ENCODE data around the gene GPR153. TPM values are rescaled to one million over a fixed set of nuclear protein-coding genes. Genes with fewer than 3 reads are reported as not detected.

Gene GPR153
- total RNA-seq, 2 donors from 2014 or later = 2.3 to 4.9 TPM

DNA sequence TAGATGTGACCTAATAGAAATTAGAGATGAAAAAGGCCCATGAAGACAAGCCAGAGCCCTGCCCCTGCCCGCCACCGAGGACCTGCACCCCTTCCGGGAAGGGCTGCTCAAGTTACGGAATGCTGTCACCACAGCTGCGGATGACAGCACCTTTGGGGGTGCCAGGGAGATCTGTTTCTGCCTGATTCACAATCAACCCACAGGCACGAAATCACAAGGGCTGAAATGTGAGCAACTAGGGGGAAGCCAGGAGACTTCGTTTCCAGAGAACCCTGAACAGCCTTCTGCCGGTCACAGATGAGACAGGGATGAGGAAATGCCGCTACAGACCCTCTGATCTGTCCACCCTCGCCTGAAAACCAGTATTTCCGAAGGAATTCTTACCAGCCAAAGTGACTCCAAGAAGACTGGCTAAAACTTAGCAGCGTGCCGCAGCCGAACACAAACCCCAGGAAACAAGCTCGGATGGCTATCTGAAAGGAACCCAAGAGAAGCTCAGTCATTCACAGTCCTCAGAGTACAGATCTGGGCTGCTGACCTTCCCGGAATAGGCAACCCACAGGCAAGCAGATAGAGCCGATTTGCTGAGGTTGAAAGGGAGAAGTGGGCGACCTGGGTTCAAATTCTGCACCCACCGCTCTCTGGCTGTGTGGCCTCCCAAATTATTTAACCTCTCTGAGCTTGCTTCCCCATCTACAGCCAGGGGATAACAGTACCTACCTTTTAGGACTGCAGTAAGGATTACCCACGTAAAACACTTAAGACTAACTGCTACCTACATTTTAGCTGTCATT is 26.2 kb downstream of the GPR153 start:
- DNase-seq = no peak
- WGBS, 2 donors = 32 to 42% methylated on average over 19 to 20 of the region's 20 CpGs
- intact Hi-C loops (cut with DNase I) = no loop called here

DNA sequence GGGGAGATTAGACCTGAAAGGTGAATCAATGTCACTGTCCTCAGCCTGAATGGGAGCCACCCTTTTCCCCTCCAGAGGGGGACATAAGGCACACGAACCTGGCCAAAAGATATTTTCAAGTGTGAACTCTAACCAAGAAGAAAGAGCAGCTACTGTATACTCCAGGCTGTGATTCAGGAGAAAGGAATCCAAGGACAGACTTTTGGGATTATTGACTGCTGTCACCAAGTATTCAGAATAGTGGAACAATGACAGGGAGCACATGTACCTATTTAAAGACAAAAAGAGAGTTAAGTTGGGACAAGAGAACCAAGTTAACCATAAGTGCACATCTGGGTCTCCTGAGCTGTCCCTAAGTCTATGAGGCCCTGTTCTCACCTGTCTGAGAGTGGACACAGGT is 27.5 kb downstream of the GPR153 start:
- ATAC-seq = no peak
- peaks cover 0 to 9% of the 10 kb centered on the region in 2 donors for H3K36me3 ChIP-seq (replicated peaks in 1 of 2; ENCODE audit: insufficient read depth in 1 of 2, low read depth in 2 of 2)
- intact Hi-C loops (cut with DNase I) = no loop called here

More for the DNA sequence above, 26.2 kb downstream of the GPR153 start:
- Histone ChIP-seq H3K27ac (peak overlapping the region in 1 of 4 donors; percentile 32), H3K4me3 (peak overlapping the region; percentile 2 to 67), H3K36me3 (replicated peaks in 1 of 2; ENCODE audit: insufficient read depth in 1 of 2, low read depth in 2 of 2) (peaks cover 0 to 7% of the 10 kb centered on the region in 2 donors), H3K27me3 (no peaks in the 10 kb centered on the region), H3K4me1 (peaks cover 17% of the 10 kb centered on the region), H3K9me3 (no peaks in the 10 kb centered on the region)
- TF ChIP-seq, protein P1, sequence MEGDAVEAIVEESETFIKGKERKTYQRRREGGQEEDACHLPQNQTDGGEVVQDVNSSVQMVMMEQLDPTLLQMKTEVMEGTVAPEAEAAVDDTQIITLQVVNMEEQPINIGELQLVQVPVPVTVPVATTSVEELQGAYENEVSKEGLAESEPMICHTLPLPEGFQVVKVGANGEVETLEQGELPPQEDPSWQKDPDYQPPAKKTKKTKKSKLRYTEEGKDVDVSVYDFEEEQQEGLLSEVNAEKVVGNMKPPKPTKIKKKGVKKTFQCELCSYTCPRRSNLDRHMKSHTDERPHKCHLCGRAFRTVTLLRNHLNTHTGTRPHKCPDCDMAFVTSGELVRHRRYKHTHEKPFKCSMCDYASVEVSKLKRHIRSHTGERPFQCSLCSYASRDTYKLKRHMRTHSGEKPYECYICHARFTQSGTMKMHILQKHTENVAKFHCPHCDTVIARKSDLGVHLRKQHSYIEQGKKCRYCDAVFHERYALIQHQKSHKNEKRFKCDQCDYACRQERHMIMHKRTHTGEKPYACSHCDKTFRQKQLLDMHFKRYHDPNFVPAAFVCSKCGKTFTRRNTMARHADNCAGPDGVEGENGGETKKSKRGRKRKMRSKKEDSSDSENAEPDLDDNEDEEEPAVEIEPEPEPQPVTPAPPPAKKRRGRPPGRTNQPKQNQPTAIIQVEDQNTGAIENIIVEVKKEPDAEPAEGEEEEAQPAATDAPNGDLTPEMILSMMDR (IDR thresholded peaks at IDR 0.05) = no peak
- no peak for TF ChIP-seq POLR2A (IDR thresholded peaks at IDR 0.05)
- ATAC-seq = no peak

DNA sequence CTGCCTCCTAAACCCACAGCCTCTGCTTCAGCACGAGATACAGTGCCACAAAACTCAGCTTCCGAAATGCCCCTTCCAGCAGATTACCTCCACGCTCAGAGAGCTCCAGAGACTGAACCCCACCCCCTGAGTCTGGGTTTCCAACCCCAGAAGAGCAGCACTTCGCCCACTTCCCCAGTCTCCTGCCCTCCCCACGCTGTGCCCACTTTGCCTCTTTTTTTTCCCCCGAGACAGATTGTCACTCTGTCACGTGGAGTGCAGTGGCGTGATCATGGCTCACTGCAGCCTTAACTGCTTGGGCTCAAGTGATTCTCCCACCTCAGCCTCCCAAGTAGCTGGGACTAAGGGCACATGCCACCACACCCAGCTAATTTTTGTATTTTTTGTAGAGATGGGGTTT is 35.2 kb downstream of the GPR153 start:
- no peaks in the 10 kb centered on the region for H3K4me1 ChIP-seq
- no peaks in the 10 kb centered on the region for H3K27me3 ChIP-seq
- intact Hi-C loops (cut with DNase I) = no loop called here
- WGBS, 2 donors = 96 to 97% methylated on average over 8 of the region's 8 CpGs
- TF ChIP-seq, protein P1 (IDR thresholded peaks at IDR 0.05) = no peak
- no peak for TF ChIP-seq POLR2A (IDR thresholded peaks at IDR 0.05)
- H3K9me3 ChIP-seq = no peaks in the 10 kb centered on the region
- H3K36me3 ChIP-seq (replicated peaks in 1 of 2; ENCODE audit: insufficient read depth in 1 of 2, low read depth in 2 of 2) = peaks cover 0 to 18% of the 10 kb centered on the region in 2 donors
- DNase-seq (no peak), ATAC-seq (no peak)
- H3K27ac ChIP-seq = no peak overlapping the region
- H3K4me3 ChIP-seq = no peak overlapping the region

More for the DNA sequence above, 27.5 kb downstream of the GPR153 start:
- no peak for TF ChIP-seq POLR2A (IDR thresholded peaks at IDR 0.05)
- TF ChIP-seq, protein P1 (IDR thresholded peaks at IDR 0.05) = no peak
- no peak for DNase-seq
- Histone ChIP-seq H3K4me1 (peaks cover 17% of the 10 kb centered on the region), H3K9me3 (no peaks in the 10 kb centered on the region), H3K27me3 (no peaks in the 10 kb centered on the region), H3K4me3 (no peak overlapping the region), H3K27ac (no peak overlapping the region)
- 38 to 50% methylated on average over 1 of the region's 1 CpG for WGBS, 2 donors

DNA sequence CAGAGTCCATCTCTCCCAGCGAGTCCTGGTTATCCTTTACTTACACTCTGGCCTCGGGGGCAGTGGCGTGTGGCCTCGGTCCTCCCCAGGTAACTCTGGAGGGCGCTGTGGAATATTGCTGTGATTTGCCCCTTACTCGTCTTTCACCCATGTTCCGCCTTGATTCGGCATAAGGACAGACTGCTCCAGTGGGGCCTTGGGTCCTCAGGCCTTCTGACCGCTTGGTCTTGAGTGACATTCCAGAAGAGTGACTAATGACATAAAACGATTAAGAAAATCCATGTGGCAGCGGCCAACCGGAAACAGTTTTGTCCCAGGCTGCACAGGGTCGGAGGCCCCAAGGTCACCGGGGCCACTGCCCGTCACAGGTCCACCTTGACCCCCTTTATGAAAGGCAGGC is 36.2 kb downstream of the GPR153 start:
- peaks cover 0 to 16% of the 10 kb centered on the region in 2 donors for H3K36me3 ChIP-seq (replicated peaks in 1 of 2; ENCODE audit: insufficient read depth in 1 of 2, low read depth in 2 of 2)
- no peak for ATAC-seq
- no peak overlapping the region for H3K4me3 ChIP-seq
- WGBS, 2 donors = 73 to 79% methylated on average over 14 to 15 of the region's 15 CpGs
- no peaks in the 10 kb centered on the region for H3K27me3 ChIP-seq
- no peak for DNase-seq
- no peaks in the 10 kb centered on the region for H3K4me1 ChIP-seq
- no peaks in the 10 kb centered on the region for H3K9me3 ChIP-seq
- intact Hi-C loops (cut with DNase I) = no loop called here
- TF ChIP-seq POLR2A (IDR thresholded peaks at IDR 0.05) = no peak
- TF ChIP-seq, protein P1 (IDR thresholded peaks at IDR 0.05) = no peak
- H3K27ac ChIP-seq = no peak overlapping the region

DNA sequence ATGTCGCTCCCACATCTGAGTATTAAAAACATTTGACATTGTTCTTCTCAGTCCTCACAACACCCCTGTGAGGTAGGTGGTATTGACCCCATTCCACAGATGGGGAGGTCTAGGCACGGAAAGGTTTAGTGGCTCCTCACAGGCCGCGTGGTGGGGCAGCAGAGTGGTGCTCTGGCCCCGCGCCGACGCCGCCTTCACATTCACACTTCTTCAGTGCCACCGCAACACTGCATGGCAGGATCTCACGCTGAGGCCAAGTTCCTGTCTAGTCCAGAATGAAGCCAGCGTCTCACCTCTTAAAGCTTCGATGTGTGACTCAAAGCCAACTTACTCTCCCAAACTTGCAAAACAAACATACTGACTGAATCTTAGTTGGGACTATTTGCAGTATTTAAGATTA is 37.3 kb downstream of the GPR153 start:
- Histone ChIP-seq H3K9me3 (no peaks in the 10 kb centered on the region), H3K4me3 (no peak overlapping the region), H3K36me3 (replicated peaks in 1 of 2; ENCODE audit: insufficient read depth in 1 of 2, low read depth in 2 of 2) (peaks cover 0 to 13% of the 10 kb centered on the region in 2 donors), H3K4me1 (peaks cover 6% of the 10 kb centered on the region), H3K27me3 (no peaks in the 10 kb centered on the region), H3K27ac (no peak overlapping the region)
- WGBS, 2 donors = 95 to 98% methylated on average over 13 of the region's 13 CpGs
- TF ChIP-seq POLR2A (IDR thresholded peaks at IDR 0.05) = no peak
- TF ChIP-seq, protein P1 (IDR thresholded peaks at IDR 0.05) = no peak
- intact Hi-C loops (cut with DNase I) = no loop called here
- no peak for DNase-seq
- no peak for ATAC-seq
